Measurements from ENCODE around the gene KANSL1. TPM values are rescaled to one million over a fixed set of nuclear protein-coding genes. Genes with fewer than 3 reads are reported as not detected.

KANSL1 gene
- total and polyA plus RNA-seq, 3 donors from 2014 or later = 70.3 to 158 (median 152) TPM

GRCh38 chr17:46199379-46199778, 6.2 kb upstream of the KANSL1 start:
- H3K4me1 ChIP-seq = no peaks in the 10 kb centered on the region

DNA sequence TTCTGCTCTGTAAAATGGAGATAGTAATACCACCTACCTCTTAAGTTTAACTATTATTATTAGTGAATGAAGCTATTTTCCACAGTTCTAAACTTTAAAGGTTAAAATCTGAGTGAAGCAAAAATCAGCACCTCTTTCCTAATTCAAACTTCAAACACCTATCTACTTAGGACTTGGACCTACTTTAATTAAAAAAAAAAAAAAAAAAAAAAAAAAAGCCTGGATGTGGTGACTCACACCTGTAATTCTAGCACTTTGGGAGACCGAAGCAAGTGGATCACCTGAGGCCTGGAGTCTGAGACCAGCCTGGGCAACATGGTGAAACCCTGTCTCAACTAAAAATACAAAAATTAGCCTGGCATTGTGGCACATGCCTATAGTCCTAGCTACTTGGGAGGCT, 5.0 kb upstream of the KANSL1 start:
- WGBS, 2 donors = 100% methylated on average over 1 of the region's 1 CpG
- Histone ChIP-seq H3K4me3 (no peak overlapping the region), H3K9me3 (no peaks in the 10 kb centered on the region), H3K4me1 (no peaks in the 10 kb centered on the region), H3K27ac (no peak overlapping the region), H3K27me3 (no peaks in the 10 kb centered on the region), H3K36me3 (ENCODE audit: low read depth, missing control alignments) (no peaks in the 10 kb centered on the region)
- intact Hi-C loops (cut with DNase I; ENCODE audit: low total_unique reads) = loop anchor here (10.0 kb wide), 1 partner anchor 153 kb away; no protein-coding TSS in a partner anchor
- no peak for DNase-seq
- TF ChIP-seq, protein P1, sequence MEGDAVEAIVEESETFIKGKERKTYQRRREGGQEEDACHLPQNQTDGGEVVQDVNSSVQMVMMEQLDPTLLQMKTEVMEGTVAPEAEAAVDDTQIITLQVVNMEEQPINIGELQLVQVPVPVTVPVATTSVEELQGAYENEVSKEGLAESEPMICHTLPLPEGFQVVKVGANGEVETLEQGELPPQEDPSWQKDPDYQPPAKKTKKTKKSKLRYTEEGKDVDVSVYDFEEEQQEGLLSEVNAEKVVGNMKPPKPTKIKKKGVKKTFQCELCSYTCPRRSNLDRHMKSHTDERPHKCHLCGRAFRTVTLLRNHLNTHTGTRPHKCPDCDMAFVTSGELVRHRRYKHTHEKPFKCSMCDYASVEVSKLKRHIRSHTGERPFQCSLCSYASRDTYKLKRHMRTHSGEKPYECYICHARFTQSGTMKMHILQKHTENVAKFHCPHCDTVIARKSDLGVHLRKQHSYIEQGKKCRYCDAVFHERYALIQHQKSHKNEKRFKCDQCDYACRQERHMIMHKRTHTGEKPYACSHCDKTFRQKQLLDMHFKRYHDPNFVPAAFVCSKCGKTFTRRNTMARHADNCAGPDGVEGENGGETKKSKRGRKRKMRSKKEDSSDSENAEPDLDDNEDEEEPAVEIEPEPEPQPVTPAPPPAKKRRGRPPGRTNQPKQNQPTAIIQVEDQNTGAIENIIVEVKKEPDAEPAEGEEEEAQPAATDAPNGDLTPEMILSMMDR (IDR thresholded peaks at IDR 0.05) = no peak

More at GRCh38 chr17:46199379-46199778, 6.2 kb upstream of the KANSL1 start:
- H3K9me3 ChIP-seq = no peaks in the 10 kb centered on the region
- H3K4me3 ChIP-seq = no peak overlapping the region
- DNase-seq = no peak
- intact Hi-C loops (cut with DNase I; ENCODE audit: low total_unique reads) = loop anchor here (10.0 kb wide), 1 partner anchor 155 kb away; no protein-coding TSS in a partner anchor
- no peaks in the 10 kb centered on the region for H3K27me3 ChIP-seq
- no peak for TF ChIP-seq POLR2A (IDR thresholded peaks at IDR 0.05)
- no peaks in the 10 kb centered on the region for H3K36me3 ChIP-seq (ENCODE audit: low read depth, missing control alignments)
- H3K27ac ChIP-seq = no peak overlapping the region

GRCh38 chr17:46197530-46197929, 4.3 kb upstream of the KANSL1 start:
- TF ChIP-seq, protein P1 (IDR thresholded peaks at IDR 0.05) = no peak
- TF ChIP-seq POLR2A (IDR thresholded peaks at IDR 0.05) = no peak
- H3K4me1 ChIP-seq = no peaks in the 10 kb centered on the region
- no peak for DNase-seq
- no peaks in the 10 kb centered on the region for H3K36me3 ChIP-seq (ENCODE audit: low read depth, missing control alignments)
- H3K4me3 ChIP-seq = no peak overlapping the region
- 89 to 92% methylated on average over 6 of the region's 6 CpGs for WGBS, 2 donors
- no peak overlapping the region for H3K27ac ChIP-seq
- H3K9me3 ChIP-seq = no peaks in the 10 kb centered on the region
- intact Hi-C loops (cut with DNase I; ENCODE audit: low total_unique reads) = loop anchor here (10.0 kb wide), 1 partner anchor 153 kb away; no protein-coding TSS in a partner anchor
- H3K27me3 ChIP-seq = no peaks in the 10 kb centered on the region

DNA sequence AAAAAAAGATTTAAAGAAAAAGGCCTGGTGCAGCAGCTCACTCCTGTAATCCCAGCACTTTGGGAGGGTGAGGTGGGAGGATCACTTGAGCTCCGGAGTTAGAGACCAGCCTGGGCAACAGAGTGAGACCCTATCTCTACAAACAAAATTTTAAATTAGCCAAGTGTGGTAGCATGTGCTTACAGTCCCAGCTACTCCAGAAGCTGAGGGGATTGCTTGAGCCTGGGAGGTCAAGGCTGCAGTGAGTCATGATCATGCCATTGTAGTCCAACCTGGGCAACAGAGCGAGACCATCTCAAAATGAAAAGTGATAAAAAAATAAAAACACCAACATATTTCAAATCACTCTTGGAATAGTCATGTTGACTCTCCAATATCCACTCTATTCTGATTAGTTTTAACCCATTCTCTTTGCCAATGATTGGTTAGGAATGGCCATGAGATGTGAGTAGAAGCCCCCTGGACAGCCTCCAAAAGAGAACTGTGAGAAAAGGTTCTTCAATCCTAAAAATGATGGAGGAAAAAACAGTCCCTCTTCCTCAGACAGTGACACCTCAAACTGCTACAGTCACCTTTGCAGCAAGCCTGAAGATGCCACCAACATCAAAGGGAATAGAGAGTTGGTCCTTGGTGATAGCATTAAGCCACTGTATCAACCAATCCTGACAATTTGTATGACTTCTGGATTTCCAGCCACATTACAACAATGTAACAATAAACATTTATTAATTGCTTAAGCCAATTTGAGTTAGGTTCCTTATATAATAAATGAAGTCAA, 2.9 kb upstream of the KANSL1 start:
- no peak overlapping the region for H3K4me3 ChIP-seq
- no peaks in the 10 kb centered on the region for H3K27me3 ChIP-seq
- WGBS, 2 donors = 90 to 93% methylated on average over 2 of the region's 2 CpGs
- H3K27ac ChIP-seq = no peak overlapping the region
- intact Hi-C loops (cut with DNase I; ENCODE audit: low total_unique reads) = loop anchor here (10.0 kb wide), 1 partner anchor 151 kb away; no protein-coding TSS in a partner anchor
- no peaks in the 10 kb centered on the region for H3K36me3 ChIP-seq (ENCODE audit: low read depth, missing control alignments)
- DNase-seq = no peak
- H3K9me3 ChIP-seq = no peaks in the 10 kb centered on the region
- H3K4me1 ChIP-seq = no peaks in the 10 kb centered on the region
- TF ChIP-seq, protein P1 (IDR thresholded peaks at IDR 0.05) = no peak
- no peak for TF ChIP-seq POLR2A (IDR thresholded peaks at IDR 0.05)

- DNase-seq = no peak
- Histone ChIP-seq H3K9me3 (no peaks in the 10 kb centered on the region), H3K36me3 (ENCODE audit: low read depth, missing control alignments) (no peaks in the 10 kb centered on the region), H3K4me1 (no peaks in the 10 kb centered on the region), H3K27ac (no peak overlapping the region), H3K27me3 (no peaks in the 10 kb centered on the region), H3K4me3 (no peak overlapping the region)
- 85 to 93% methylated on average over 5 of the region's 5 CpGs for WGBS, 2 donors
- intact Hi-C loops (cut with DNase I; ENCODE audit: low total_unique reads) = loop anchor here (10.0 kb wide), 1 partner anchor 151 kb away; no protein-coding TSS in a partner anchor
- no peak for TF ChIP-seq POLR2A (IDR thresholded peaks at IDR 0.05)
- TF ChIP-seq, protein P1 (IDR thresholded peaks at IDR 0.05) = no peak
Measured at GRCh38 chr17:46195217-46195855, 2.1 kb upstream of the KANSL1 start.
